Psoas muscle (tissue), 8 donors: ENCODE data around the gene MCTP1. TPM values are rescaled to one million over a fixed set of nuclear protein-coding genes. Genes with fewer than 3 reads are reported as not detected.

ENCODE experiments used
- ATAC-seq, 4 donors: fragments of 200-7000 bp; cut with Tn5 transposase; one replicate each; pipeline ENCODE4 v1.9.1; 2020; ENCODE audit warnings: moderate library complexity in 3 of 4, mild to moderate bottlenecking in 2 of 4
- DNase-seq, 2 donors: peaks; one replicate each; pipeline ENCODE4 v3.0.0-alpha.2; 2020
- H3K27ac ChIP-seq: fragments of 200-600 bp; one replicate; pipeline ENCODE4 v1.8.0; 2022
- H3K27me3 ChIP-seq, 3 donors: fragments of 200-600 bp in 1 of 3; one replicate each; pipeline versions ENCODE4 v1.6.1 to v1.8.0; 2013 to 2022; ENCODE audit warnings: low read length in 2 of 3, mild to moderate bottlenecking in 2 of 3, moderate library complexity in 1 of 3; ENCODE audit not compliant: insufficient read depth in 3 of 3
- H3K36me3 ChIP-seq, 2 donors: fragments of 200-600 bp in 1 of 2; one replicate each; pipeline versions ENCODE4 v1.6.1 to v1.8.0; 2013 to 2022; ENCODE audit warnings: low read depth in 1 of 2, mild to moderate bottlenecking in 1 of 2, moderate library complexity in 1 of 2; ENCODE audit not compliant: insufficient read depth in 1 of 2
- H3K4me1 ChIP-seq: fragments of 200-600 bp; one replicate; pipeline ENCODE4 v1.8.0; 2022
- H3K4me3 ChIP-seq: fragments of 200-600 bp; one replicate; pipeline ENCODE4 v1.8.0; 2022; ENCODE audit warnings: mild to moderate bottlenecking
- H3K9me3 ChIP-seq: fragments of 200-600 bp; one replicate; pipeline ENCODE4 v1.8.0; 2022
- WGBS, 3 donors: extraction: QIAGEN DNeasy Blood & Tissue Kit; methylation state at CpG; one replicate each; pipeline versions ENCODE4 v1.1.6 to v1.1.7; 2013; 5-methylcytosine and 5-hydroxymethylcytosine counted together
- intact Hi-C, 2 donors: fragments of 100-400 bp; cut with DNase I; formaldehyde crosslinking; loops; one replicate each; pipeline versions ENCODE4 v1.11.0 to v1.14.2; 2022
- polyA plus RNA-seq, 3 donors: library from polyadenylated mRNA; stranded (reverse); fragments of 200-250 nt; gene quantifications; one replicate each; pipeline ENCODE4 v1.2.3, GENCODE V29; 2013
- total RNA-seq, 4 donors: library from RNA; stranded (reverse); fragmentation: NEBNext Ultra II Directional in 2 of 4; extraction: Animal tissue kit (Norgen Biotek cat#: 25700) in 2 of 4; gene quantifications; one replicate each; pipeline versions ENCODE4 v1.2.1 to v1.2.4, GENCODE V29; 2021 to 2023
- TF ChIP-seq, protein P1 (sequence below): fragments of 200-600 bp; IDR thresholded peaks from one replicate; pipeline ENCODE4 v1.8.0; 2022; ENCODE audit warnings: antibody characterized with exemption
- donor health status: healthy with polysubstance abuse.
- donor health status: DM: no; HTN: no; CAD: no; lungs with moderate emphysema.
- donor health status: Bipolar disorder and iron deficiency.
- donor health status: healthy.
- donor health status: DM: yes; HTN: yes; CAD: no.
- donor health status: DM: no; HTN: no; CAD: no.
- donor health status: DM: no; HTN: no; CAD: no.
- donor health status: DM: yes; HTN: yes; CAD: no.

Gene MCTP1
- total and polyA plus RNA-seq, 7 donors: 1.4 to 8.8 (median 3.5) TPM

- no peaks in the 10 kb centered on the region for H3K9me3 ChIP-seq
- DNase-seq (no peak), ATAC-seq (no peak)
- H3K27me3 ChIP-seq: peaks cover 0 to 2% (median 0%) of the 10 kb centered on the region in 3 donors
- TF ChIP-seq, protein P1, sequence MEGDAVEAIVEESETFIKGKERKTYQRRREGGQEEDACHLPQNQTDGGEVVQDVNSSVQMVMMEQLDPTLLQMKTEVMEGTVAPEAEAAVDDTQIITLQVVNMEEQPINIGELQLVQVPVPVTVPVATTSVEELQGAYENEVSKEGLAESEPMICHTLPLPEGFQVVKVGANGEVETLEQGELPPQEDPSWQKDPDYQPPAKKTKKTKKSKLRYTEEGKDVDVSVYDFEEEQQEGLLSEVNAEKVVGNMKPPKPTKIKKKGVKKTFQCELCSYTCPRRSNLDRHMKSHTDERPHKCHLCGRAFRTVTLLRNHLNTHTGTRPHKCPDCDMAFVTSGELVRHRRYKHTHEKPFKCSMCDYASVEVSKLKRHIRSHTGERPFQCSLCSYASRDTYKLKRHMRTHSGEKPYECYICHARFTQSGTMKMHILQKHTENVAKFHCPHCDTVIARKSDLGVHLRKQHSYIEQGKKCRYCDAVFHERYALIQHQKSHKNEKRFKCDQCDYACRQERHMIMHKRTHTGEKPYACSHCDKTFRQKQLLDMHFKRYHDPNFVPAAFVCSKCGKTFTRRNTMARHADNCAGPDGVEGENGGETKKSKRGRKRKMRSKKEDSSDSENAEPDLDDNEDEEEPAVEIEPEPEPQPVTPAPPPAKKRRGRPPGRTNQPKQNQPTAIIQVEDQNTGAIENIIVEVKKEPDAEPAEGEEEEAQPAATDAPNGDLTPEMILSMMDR: no peak
- no peaks in the 10 kb centered on the region for H3K4me1 ChIP-seq
- H3K36me3 ChIP-seq: no peaks in the 10 kb centered on the region
- WGBS, 3 donors: 37 to 47% (median 37%) methylated on average over 4 of the region's 4 CpGs
- H3K4me3 ChIP-seq: no peak overlapping the region
- H3K27ac ChIP-seq: no peak overlapping the region
- intact Hi-C loops: no loop called here
Observed at GRCh38 chr5:95042037-95042436, 242.9 kb downstream of the MCTP1 start.

DNA sequence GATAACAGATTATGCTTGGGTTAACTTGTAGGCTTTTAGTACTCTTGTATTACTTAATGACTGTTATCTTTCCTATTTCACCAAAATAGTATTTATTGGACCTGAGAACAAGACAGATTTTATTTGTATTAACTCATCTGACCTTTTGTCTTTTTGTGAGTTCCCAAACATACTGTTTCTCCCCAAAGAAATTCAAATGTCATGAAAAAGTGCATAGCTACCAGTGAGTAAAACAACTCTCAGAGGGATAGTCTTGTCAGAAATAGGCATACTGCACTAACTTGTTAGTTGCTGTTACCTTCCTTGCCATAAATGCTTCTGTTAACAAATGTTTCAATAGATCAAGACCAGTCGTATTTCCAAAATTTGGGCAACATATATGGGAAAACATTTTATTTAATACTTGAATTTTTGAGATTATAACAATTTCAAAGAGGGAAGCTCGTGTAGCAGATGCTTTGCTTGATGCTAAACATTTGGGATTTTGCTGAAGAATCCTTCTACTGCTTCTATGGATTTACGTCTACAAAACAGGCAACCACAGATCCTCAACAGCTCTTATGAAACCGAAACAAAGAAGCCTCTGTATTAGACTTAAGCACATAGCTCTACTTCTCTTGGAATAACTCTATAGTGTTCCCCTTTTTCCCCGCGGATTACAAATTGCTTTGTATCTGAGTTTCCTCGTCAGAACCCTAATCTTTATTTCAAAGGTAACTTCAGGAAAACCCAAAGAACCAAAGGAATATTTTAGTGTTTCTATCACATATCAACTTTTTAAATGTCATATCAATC is 248.8 kb downstream of the MCTP1 start:
- WGBS, 3 donors: 68 to 69% (median 68%) methylated on average over 7 of the region's 7 CpGs
- intact Hi-C loops: no loop called here

GRCh38 chr5:95032801-95033200 is 252.1 kb downstream of the MCTP1 start:
- TF ChIP-seq, protein P1: no peak
- Histone ChIP-seq H3K27me3 (no peaks in the 10 kb centered on the region), H3K36me3 (no peaks in the 10 kb centered on the region), H3K9me3 (peaks cover 8% of the 10 kb centered on the region), H3K4me3 (no peak overlapping the region), H3K4me1 (no peaks in the 10 kb centered on the region), H3K27ac (no peak overlapping the region)
- WGBS, 3 donors: 67 to 81% (median 79%) methylated on average over 1 of the region's 1 CpG
- DNase-seq (no peak), ATAC-seq (no peak)
- intact Hi-C loops: no loop called here

More for the DNA sequence above, 248.8 kb downstream of the MCTP1 start:
- no peak for DNase-seq
- H3K27ac ChIP-seq: no peak overlapping the region
- no peak overlapping the region for H3K4me3 ChIP-seq
- H3K27me3 ChIP-seq: no peaks in the 10 kb centered on the region
- no peaks in the 10 kb centered on the region for H3K36me3 ChIP-seq
- H3K9me3 ChIP-seq: peaks cover 8% of the 10 kb centered on the region
- TF ChIP-seq, protein P1: no peak
- ATAC-seq: no peak
- H3K4me1 ChIP-seq: no peaks in the 10 kb centered on the region

- Histone ChIP-seq H3K4me1 (no peaks in the 10 kb centered on the region), H3K27ac (no peak overlapping the region), H3K36me3 (no peaks in the 10 kb centered on the region), H3K9me3 (peaks cover 8% of the 10 kb centered on the region), H3K4me3 (no peak overlapping the region), H3K27me3 (no peaks in the 10 kb centered on the region)
- ATAC-seq (no peak), DNase-seq (no peak)
- TF ChIP-seq, protein P1: no peak
- intact Hi-C loops: no loop called here
- 84 to 88% (median 85%) methylated on average over 9 of the region's 9 CpGs for WGBS, 3 donors
Observed at GRCh38 chr5:95029569-95030366, 255.1 kb downstream of the MCTP1 start.
